Stomach smooth muscle (tissue), 2 donors: ENCODE results near the gene JAGN1.
"Not testable (repeated sequence)": the region's sequence is repeated elsewhere in the genome, so short reads cannot be mapped to it uniquely, and the experiment has no call there.

Experiments used
- H3K27ac ChIP-seq: one replicate; pipeline ENCODE4 v1.7.0; 2013; ENCODE audit warnings: mild to moderate bottlenecking, low read length, inconsistent platforms
- H3K27me3 ChIP-seq, 2 donors: one replicate each; pipeline ENCODE4 v1.7.0; 2013; ENCODE audit warnings: low read length in 2 of 2; ENCODE audit not compliant: insufficient read depth in 2 of 2, control insufficient read depth in 1 of 2
- H3K36me3 ChIP-seq, 2 donors: one replicate each; pipeline ENCODE4 v1.7.0; 2013; ENCODE audit warnings: low read length in 2 of 2; ENCODE audit not compliant: control insufficient read depth in 2 of 2, insufficient read depth in 2 of 2
- H3K4me1 ChIP-seq: one replicate; pipeline ENCODE4 v1.7.0; 2013; ENCODE audit warnings: low read length; ENCODE audit not compliant: control insufficient read depth, insufficient read depth
- H3K4me3 ChIP-seq, 2 donors: one replicate each; pipeline ENCODE4 v1.7.0; 2013; ENCODE audit warnings: low read length in 2 of 2
- H3K9ac ChIP-seq, 2 donors: one replicate each; pipeline ENCODE4 v1.7.0; 2013; ENCODE audit warnings: low read length in 2 of 2, mild to moderate bottlenecking in 1 of 2
- H3K9me3 ChIP-seq, 2 donors: one replicate each; pipeline ENCODE4 v1.7.0; 2013; ENCODE audit warnings: low read length in 2 of 2; ENCODE audit not compliant: control insufficient read depth in 2 of 2
- donor health status: healthy.
- donor health status: Pancreatic carcinoma.

Gene JAGN1

DNA sequence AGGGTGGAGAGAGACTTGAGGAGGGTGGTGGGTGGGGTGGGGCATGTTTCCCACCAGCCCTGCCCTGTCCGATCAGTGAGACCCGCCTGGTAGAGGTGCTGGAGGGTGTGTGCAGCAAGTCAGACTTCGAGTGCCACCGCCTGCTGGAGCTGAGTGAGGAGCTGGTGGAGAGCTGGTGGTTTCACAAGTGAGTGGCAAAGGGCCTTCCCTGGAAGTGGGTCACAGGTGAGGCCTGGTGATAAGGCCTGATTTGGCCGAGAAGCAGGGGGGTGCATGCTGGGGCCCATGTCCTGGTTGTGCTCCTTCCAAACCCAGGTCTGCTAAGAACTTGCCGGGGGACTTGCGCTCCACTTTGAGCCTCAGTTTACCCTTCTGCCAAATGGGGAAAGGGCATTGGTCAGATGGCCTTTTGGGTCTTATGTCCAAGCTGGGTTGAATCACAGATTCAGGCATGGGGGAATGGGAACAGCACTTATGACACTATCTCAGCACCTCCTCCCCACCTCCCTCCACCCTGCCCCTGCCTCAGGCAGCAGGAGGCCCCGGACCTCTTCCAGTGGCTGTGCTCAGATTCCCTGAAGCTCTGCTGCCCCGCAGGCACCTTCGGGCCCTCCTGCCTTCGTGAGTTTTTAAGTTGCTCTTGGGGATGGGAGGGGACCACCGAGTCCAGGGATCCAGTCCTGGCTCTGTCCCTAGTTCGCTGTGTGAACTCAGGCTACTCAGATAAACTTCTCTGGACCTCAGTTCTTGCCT is 47.3 kb downstream of the JAGN1 start:
- Histone ChIP-seq H3K9ac (no peak overlapping the region), H3K4me1 (peaks cover 24% of the 10 kb centered on the region), H3K27me3 (no peaks in the 10 kb centered on the region), H3K9me3 (no peaks in the 10 kb centered on the region), H3K27ac (no peak overlapping the region), H3K4me3 (no peak overlapping the region), H3K36me3 (peaks cover 30% of the 10 kb centered on the region in 2 donors)

DNA sequence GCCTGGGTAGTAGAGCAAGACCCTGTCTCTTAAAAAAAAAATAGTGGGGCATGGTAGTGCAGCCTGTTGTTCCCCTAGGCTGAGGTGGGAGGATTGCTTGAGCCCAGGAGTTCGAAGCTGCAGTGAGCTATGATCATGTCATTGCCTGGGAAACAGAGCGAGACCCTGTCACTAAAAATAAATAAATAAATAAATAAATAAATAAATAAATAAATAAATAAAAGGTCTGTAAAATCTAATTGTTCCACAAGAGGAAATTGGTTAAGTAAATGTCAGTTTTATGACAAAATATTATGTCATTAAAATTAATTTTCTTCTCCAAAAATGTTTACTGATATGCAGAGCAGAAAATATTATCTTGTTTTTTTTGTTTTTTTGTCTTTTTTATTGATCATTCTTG is 48.6 kb downstream of the JAGN1 start:
- Histone ChIP-seq H3K27ac (no peak overlapping the region), H3K4me3 (no peak overlapping the region), H3K4me1 (peaks cover 17% of the 10 kb centered on the region), H3K36me3 (peaks cover 33 to 39% of the 10 kb centered on the region in 2 donors), H3K9me3 (no peaks in the 10 kb centered on the region), H3K9ac (no peak overlapping the region), H3K27me3 (no peaks in the 10 kb centered on the region)

DNA sequence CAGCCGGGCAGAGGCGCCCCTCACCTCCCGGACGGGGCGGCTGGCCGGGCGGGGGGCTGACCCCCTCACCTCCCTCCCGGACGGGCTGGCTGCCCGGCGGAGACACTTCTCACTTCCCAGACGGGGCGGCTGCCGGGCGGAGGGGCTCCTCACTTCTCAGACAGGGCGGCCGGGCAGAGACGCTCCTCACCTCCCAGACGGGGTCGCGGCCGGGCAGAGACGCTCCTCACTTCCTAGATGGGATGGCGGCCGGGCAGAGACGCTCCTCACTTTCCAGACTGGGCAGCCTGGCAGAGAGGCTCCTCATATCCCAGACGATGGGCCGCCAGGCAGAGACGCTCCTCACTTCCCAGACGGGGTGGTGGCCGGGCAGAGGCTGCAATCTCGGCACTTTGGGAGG is 49.5 kb downstream of the JAGN1 start:
- not testable (repeated sequence) for H3K9ac ChIP-seq, H3K27me3 ChIP-seq, H3K4me3 ChIP-seq, H3K27ac ChIP-seq, H3K9me3 ChIP-seq, H3K4me1 ChIP-seq
- peaks cover 36 to 46% of the 10 kb centered on the region in 2 donors for H3K36me3 ChIP-seq

DNA sequence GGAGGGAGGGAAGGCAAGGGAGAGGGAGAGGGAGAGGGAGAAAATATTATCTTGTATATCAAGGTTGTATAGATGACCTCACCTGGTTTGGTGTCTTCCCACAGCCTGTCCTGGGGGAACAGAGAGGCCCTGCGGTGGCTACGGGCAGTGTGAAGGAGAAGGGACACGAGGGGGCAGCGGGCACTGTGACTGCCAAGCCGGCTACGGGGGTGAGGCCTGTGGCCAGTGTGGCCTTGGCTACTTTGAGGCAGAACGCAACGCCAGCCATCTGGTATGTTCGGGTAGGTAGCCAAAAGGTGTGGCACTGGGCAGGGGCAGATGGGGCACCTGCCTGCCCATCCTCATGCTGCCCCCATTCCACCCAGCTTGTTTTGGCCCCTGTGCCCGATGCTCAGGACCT is 50.3 kb downstream of the JAGN1 start:
- Histone ChIP-seq H3K36me3 (peaks cover 34 to 44% of the 10 kb centered on the region in 2 donors), H3K9me3 (no peaks in the 10 kb centered on the region)

DNA sequence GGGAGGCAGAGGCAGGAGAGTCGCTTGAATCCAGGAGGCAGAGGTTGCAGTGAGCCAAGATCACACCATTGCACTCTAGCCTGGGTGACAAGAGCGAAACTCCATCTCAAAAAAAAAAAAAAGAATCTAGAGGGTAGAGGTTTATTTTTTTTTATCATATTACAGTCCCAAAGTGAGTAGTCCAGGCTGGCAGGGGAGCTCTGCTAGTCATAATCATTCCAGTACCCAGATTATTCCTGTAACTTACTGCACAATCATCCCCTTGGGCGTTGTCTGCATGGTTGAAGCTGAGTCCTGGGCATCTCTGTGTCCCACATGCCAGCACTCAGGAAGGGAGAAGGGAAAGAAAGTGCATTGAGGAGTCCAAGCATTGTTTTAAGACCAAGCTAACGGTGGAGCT is 51.8 kb downstream of the JAGN1 start:
- Histone ChIP-seq H3K36me3 (peaks cover 24 to 36% of the 10 kb centered on the region in 2 donors), H3K4me3 (no peak overlapping the region), H3K9me3 (no peaks in the 10 kb centered on the region), H3K9ac (no peak overlapping the region), H3K4me1 (peaks cover 11% of the 10 kb centered on the region), H3K27me3 (no peaks in the 10 kb centered on the region), H3K27ac (no peak overlapping the region)

More for the DNA sequence above, 50.3 kb downstream of the JAGN1 start:
- H3K27me3 ChIP-seq = no peaks in the 10 kb centered on the region
- no peak overlapping the region for H3K4me3 ChIP-seq
- H3K9ac ChIP-seq = no peak overlapping the region
- H3K27ac ChIP-seq = no peak overlapping the region
- H3K4me1 ChIP-seq = peaks cover 3% of the 10 kb centered on the region

DNA sequence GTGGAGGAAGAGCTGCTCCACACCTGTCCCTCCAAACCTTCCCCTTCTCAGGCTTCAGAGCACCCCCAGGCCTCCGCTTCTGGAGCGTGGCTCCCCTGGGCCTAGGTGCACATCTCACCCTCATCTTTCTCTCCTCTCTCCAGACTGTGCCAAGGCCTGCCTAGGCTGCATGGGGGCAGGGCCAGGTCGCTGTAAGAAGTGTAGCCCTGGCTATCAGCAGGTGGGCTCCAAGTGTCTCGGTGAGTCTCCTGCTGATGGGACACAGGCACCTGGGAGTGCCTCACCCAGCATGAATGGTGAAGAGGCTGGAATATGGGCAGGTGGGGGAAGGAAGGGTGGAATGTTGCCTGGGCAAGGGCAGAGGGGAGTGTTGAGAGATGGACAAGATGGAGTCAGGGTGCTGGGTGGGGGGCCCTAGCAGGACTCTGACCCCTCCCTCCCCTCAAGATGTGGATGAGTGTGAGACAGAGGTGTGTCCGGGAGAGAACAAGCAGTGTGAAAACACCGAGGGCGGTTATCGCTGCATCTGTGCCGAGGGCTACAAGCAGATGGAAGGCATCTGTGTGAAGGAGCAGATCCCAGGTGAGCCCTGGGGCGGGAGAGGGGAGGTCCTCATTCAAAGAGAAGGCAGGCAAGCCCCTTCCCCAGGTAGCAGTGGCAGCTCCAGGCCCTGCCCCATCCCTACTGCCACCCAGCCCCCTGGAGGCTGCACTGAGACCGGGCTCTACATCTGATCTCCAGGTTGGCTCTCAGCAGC is 52.7 kb downstream of the JAGN1 start:
- Histone ChIP-seq H3K27ac (no peak overlapping the region), H3K9me3 (no peaks in the 10 kb centered on the region), H3K27me3 (no peaks in the 10 kb centered on the region), H3K4me1 (peaks cover 19% of the 10 kb centered on the region), H3K9ac (no peak overlapping the region), H3K4me3 (no peak overlapping the region), H3K36me3 (peaks cover 16 to 29% of the 10 kb centered on the region in 2 donors)
